ENCODE measurements around the gene AKR7A2. TPM values are rescaled to one million over a fixed set of nuclear protein-coding genes. Genes with fewer than 3 reads are reported as not detected.
"Not testable (repeated sequence)": the region's sequence is repeated elsewhere in the genome, so short reads cannot be mapped to it uniquely, and the experiment has no call there.

AKR7A2 gene
- total RNA-seq, 4 donors from 2014 or later: 45.4 to 80.2 (median 60.2) TPM

GRCh38 chr1:19284881-19285280 lies 27.1 kb downstream of the AKR7A2 start:
- TF ChIP-seq POLR2A (IDR thresholded peaks at IDR 0.05): no peak
- TF ChIP-seq CTCF (IDR thresholded peaks at IDR 0.05 in 4 of 5, conservative IDR thresholded peaks at IDR 0.05 in 1 of 5): no peak

GRCh38 chr1:19283891-19284290 lies 28.1 kb downstream of the AKR7A2 start:
- intact Hi-C loops (cut with DNase I; ENCODE audit: low total_unique reads): no loop called here
- Histone ChIP-seq H3K36me3 (no peaks in the 10 kb centered on the region), H3K9me3 (no peaks in the 10 kb centered on the region), H3K4me3 (no peak overlapping the region), H3K27me3 (no peaks in the 10 kb centered on the region), H3K27ac (no peak overlapping the region), H3K4me1 (peaks cover under 1 to 2% of the 10 kb centered on the region in 2 donors)
- ATAC-seq (no peak), DNase-seq (no peak)
- in situ Hi-C loops (cut with MboI; ENCODE audit: low sequenced_read_pairs in 4 of 4): no loop called here
- TF ChIP-seq CTCF (IDR thresholded peaks at IDR 0.05 in 4 of 5, conservative IDR thresholded peaks at IDR 0.05 in 1 of 5) (no peak), POLR2A (IDR thresholded peaks at IDR 0.05) (no peak)

More at GRCh38 chr1:19284881-19285280, 27.1 kb downstream of the AKR7A2 start:
- intact Hi-C loops (cut with DNase I; ENCODE audit: low total_unique reads) (no loop called here), in situ Hi-C loops (cut with MboI; ENCODE audit: low sequenced_read_pairs in 4 of 4) (no loop called here)
- Histone ChIP-seq H3K4me1 (peaks cover 5% of the 10 kb centered on the region in 2 donors), H3K9me3 (no peaks in the 10 kb centered on the region), H3K36me3 (no peaks in the 10 kb centered on the region), H3K4me3 (no peak overlapping the region), H3K27ac (no peak overlapping the region), H3K27me3 (no peaks in the 10 kb centered on the region)
- ATAC-seq (no peak), DNase-seq (no peak)

- intact Hi-C loops (cut with DNase I; ENCODE audit: low total_unique reads) (no loop called here), in situ Hi-C loops (cut with MboI; ENCODE audit: low sequenced_read_pairs in 4 of 4) (no loop called here)
- H3K27me3 ChIP-seq: peaks cover 0 to 3% (median 0%) of the 10 kb centered on the region in 3 donors
- H3K36me3 ChIP-seq: no peaks in the 10 kb centered on the region
- H3K9me3 ChIP-seq: no peaks in the 10 kb centered on the region
- ATAC-seq (no peak), DNase-seq (no peak)
- no peak overlapping the region for H3K27ac ChIP-seq
- no peaks in the 10 kb centered on the region for H3K4me1 ChIP-seq
- H3K4me3 ChIP-seq: no peak overlapping the region
- no peak for TF ChIP-seq CTCF (IDR thresholded peaks at IDR 0.05 in 4 of 5, conservative IDR thresholded peaks at IDR 0.05 in 1 of 5)
- TF ChIP-seq POLR2A (IDR thresholded peaks at IDR 0.05): no peak
These were observed 37.3 kb downstream of the AKR7A2 start for GRCh38 chr1:19274636-19275035.

- H3K27ac ChIP-seq; H3K4me3 ChIP-seq; ATAC-seq; H3K9me3 ChIP-seq; in situ Hi-C loops (cut with MboI; ENCODE audit: low sequenced_read_pairs in 4 of 4); H3K4me1 ChIP-seq; H3K27me3 ChIP-seq; H3K36me3 ChIP-seq; intact Hi-C loops (cut with DNase I; ENCODE audit: low total_unique reads); DNase-seq: not testable (repeated sequence)
These were observed 38.0 kb downstream of the AKR7A2 start for GRCh38 chr1:19273844-19274531.

GRCh38 chr1:19273106-19273843 lies 38.7 kb downstream of the AKR7A2 start:
- DNase-seq (no peak), ATAC-seq (no peak)
- no peak for TF ChIP-seq POLR2A (IDR thresholded peaks at IDR 0.05)
- TF ChIP-seq CTCF (IDR thresholded peaks at IDR 0.05 in 4 of 5, conservative IDR thresholded peaks at IDR 0.05 in 1 of 5): no peak
- Histone ChIP-seq H3K27me3 (peaks cover 0 to 3% (median 0%) of the 10 kb centered on the region in 3 donors), H3K4me1 (no peaks in the 10 kb centered on the region), H3K36me3 (no peaks in the 10 kb centered on the region), H3K9me3 (no peaks in the 10 kb centered on the region), H3K4me3 (no peak overlapping the region), H3K27ac (no peak overlapping the region)
- in situ Hi-C loops (cut with MboI; ENCODE audit: low sequenced_read_pairs in 4 of 4) (no loop called here), intact Hi-C loops (cut with DNase I; ENCODE audit: low total_unique reads) (no loop called here)

Data from gastrocnemius medialis (tissue), 4 donors.